Measurements from ENCODE around the gene FAM200C.

FAM200C gene

GRCh38 chr5:160367261-160367660 is 32.6 kb downstream of the FAM200C start:
- DNase-seq (ENCODE audit: low read depth), result no peak

GRCh38 chr5:160366230-160366629 is 33.6 kb downstream of the FAM200C start:
- DNase-seq (ENCODE audit: low read depth), result no peak

- no peak for DNase-seq (ENCODE audit: low read depth)
Measured at GRCh38 chr5:160363660-160364395, 36.0 kb downstream of the FAM200C start.

- DNase-seq (ENCODE audit: low read depth), result no peak
Measured at GRCh38 chr5:160363211-160363610, 36.6 kb downstream of the FAM200C start.

GRCh38 chr5:160361624-160362228 is 38.1 kb downstream of the FAM200C start:
- no peak for DNase-seq (ENCODE audit: low read depth)

GRCh38 chr5:160360310-160360709 is 39.5 kb downstream of the FAM200C start:
- DNase-seq (ENCODE audit: low read depth), result no peak

GRCh38 chr5:160359816-160360215 is 40.0 kb downstream of the FAM200C start:
- no peak for DNase-seq (ENCODE audit: low read depth)

GRCh38 chr5:160359242-160359641 is 40.6 kb downstream of the FAM200C start:
- no peak for DNase-seq (ENCODE audit: low read depth)

- DNase-seq (ENCODE audit: low read depth), result no peak
Measured at GRCh38 chr5:160357861-160358411, 41.9 kb downstream of the FAM200C start.

- no peak for DNase-seq (ENCODE audit: low read depth)
Measured at GRCh38 chr5:160357394-160357793, 42.5 kb downstream of the FAM200C start.

- DNase-seq (ENCODE audit: low read depth), result no peak
Measured at GRCh38 chr5:160356550-160357347, 43.1 kb downstream of the FAM200C start.

GRCh38 chr5:160354666-160355065 is 45.2 kb downstream of the FAM200C start:
- DNase-seq (ENCODE audit: low read depth), result no peak

GRCh38 chr5:160353379-160353778 is 46.5 kb downstream of the FAM200C start:
- DNase-seq (ENCODE audit: low read depth), result no peak

- no peak for DNase-seq (ENCODE audit: low read depth)
Measured at GRCh38 chr5:160352308-160352707, 47.5 kb downstream of the FAM200C start.

GRCh38 chr5:160349935-160350303 is 49.9 kb downstream of the FAM200C start:
- no peak for DNase-seq (ENCODE audit: low read depth)

GRCh38 chr5:160349249-160349934 is 50.5 kb downstream of the FAM200C start:
- no peak for DNase-seq (ENCODE audit: low read depth)

GRCh38 chr5:160348080-160348479 is 51.8 kb downstream of the FAM200C start:
- DNase-seq (ENCODE audit: low read depth), result no peak

GRCh38 chr5:160347448-160347847 is 52.4 kb downstream of the FAM200C start:
- DNase-seq (ENCODE audit: low read depth), result no peak

Measured in stromal cell of bone marrow (primary cell).